Fibroblast of lung (primary cell): ENCODE measurements around the gene RUNX2. TPM values are rescaled to one million over a fixed set of nuclear protein-coding genes. Genes with fewer than 3 reads are reported as not detected.
A peak's percentile ranks its signal among the peaks of the same experiment; 100 is the strongest.

Experiments
- DNase-seq, 2 donors: peaks; one replicate each; pipeline versions ENCODE4 v3.0.0 to v3.0.0-alpha.2; 2010; ENCODE audit warnings: low read depth in 2 of 2
- H2AFZ ChIP-seq: 2 replicates; pipeline ENCODE4 v1.5.1; 2012; ENCODE audit warnings: low read length, control low read depth, inconsistent platforms
- H3K27ac ChIP-seq: 2 replicates; pipeline ENCODE4 v1.5.1; 2011; ENCODE audit warnings: low read length, control low read depth; ENCODE audit not compliant: insufficient read depth
- H3K27me3 ChIP-seq: 2 replicates; pipeline ENCODE4 v1.5.1; 2011; ENCODE audit warnings: mild to moderate bottlenecking, low read length; ENCODE audit not compliant: control insufficient read depth, insufficient read depth
- H3K36me3 ChIP-seq: 2 replicates; pipeline ENCODE4 v1.5.1; 2011; ENCODE audit warnings: low read length; ENCODE audit not compliant: control insufficient read depth, insufficient read depth
- H3K4me1 ChIP-seq: 2 replicates; pipeline ENCODE4 v1.5.1; 2011; ENCODE audit warnings: low read length; ENCODE audit not compliant: control insufficient read depth, insufficient read depth; ENCODE audit errors: extremely low read depth
- H3K4me2 ChIP-seq: 2 replicates; pipeline ENCODE4 v1.5.1; 2011; ENCODE audit warnings: low read length, control low read depth; ENCODE audit not compliant: insufficient read depth; ENCODE audit errors: extremely low read depth
- H3K4me3 ChIP-seq, 4 experiments: fragments of 200-600 bp in 1 of 4; sonication (generic) in 1 of 4; replicated peaks in 1 of 4; 2 replicates each; pipeline ENCODE4 v1.5.1; 2011 to 2016; ENCODE audit warnings: low read length in 4 of 4, low read depth in 3 of 4, mild to moderate bottlenecking in 3 of 4, control low read depth in 2 of 4, inconsistent platforms in 1 of 4, mixed read lengths in 1 of 4; ENCODE audit not compliant: insufficient read depth in 1 of 4; ENCODE audit errors: control extremely low read depth in 1 of 4
- H3K79me2 ChIP-seq: 2 replicates; pipeline ENCODE4 v1.5.1; 2012; ENCODE audit warnings: mild to moderate bottlenecking, low read length, inconsistent platforms; ENCODE audit not compliant: control insufficient read depth, insufficient read depth
- H3K9ac ChIP-seq: 2 replicates; pipeline ENCODE4 v1.5.1; 2011; ENCODE audit warnings: mild to moderate bottlenecking, low read length, control low read depth; ENCODE audit not compliant: insufficient read depth
- H3K9me3 ChIP-seq: 2 replicates; pipeline ENCODE4 v1.5.1; 2012; ENCODE audit warnings: low read depth, low read length; ENCODE audit not compliant: control insufficient read depth, insufficient read depth
- H4K20me1 ChIP-seq: 2 replicates; pipeline ENCODE4 v1.5.1; 2011; ENCODE audit warnings: low read length; ENCODE audit not compliant: control insufficient read depth, insufficient read depth; ENCODE audit errors: extremely low read depth
- EZH2 ChIP-seq: IDR thresholded peaks from 2 replicates; pipeline ENCODE4 v1.5.1; 2012; ENCODE audit warnings: low read length, control low read depth, mild to moderate bottlenecking; ENCODE audit errors: missing control alignments
- polyA plus RNA-seq, 2 donors: library from polyadenylated mRNA; depleted of rRNA in 1 of 2; stranded (reverse) in 1 of 2; unstranded in 1 of 2; fragments of >200 nt; gene quantifications; 2 replicates each; pipeline ENCODE4 v1.2.1, GENCODE V29; 2011 to 2012; ENCODE audit warnings: missing spikeins in 1 of 2
- total RNA-seq: library from RNA; depleted of rRNA; stranded (reverse); fragments of >200 nt; gene quantifications from 2 replicates; pipeline ENCODE4 v1.2.1, GENCODE V29; 2014
- TF ChIP-seq, protein P1 (sequence below), 2 donors: IDR thresholded peaks in 1 of 2; conservative IDR thresholded peaks in 1 of 2; 1 replicate in 1 of 2; 2 replicates in 1 of 2; pipeline ENCODE4 v1.5.1; 2011 to 2012; ENCODE audit warnings: low read length in 2 of 2, control low read depth in 1 of 2, inconsistent platforms in 1 of 2, low read depth in 1 of 2, mild to moderate bottlenecking in 1 of 2

RUNX2 gene
- total and polyA plus RNA-seq, 2 donors (not counting 1 experiment from before 2014, with no cell fraction given), result 2.5 to 4.5 TPM

DNA sequence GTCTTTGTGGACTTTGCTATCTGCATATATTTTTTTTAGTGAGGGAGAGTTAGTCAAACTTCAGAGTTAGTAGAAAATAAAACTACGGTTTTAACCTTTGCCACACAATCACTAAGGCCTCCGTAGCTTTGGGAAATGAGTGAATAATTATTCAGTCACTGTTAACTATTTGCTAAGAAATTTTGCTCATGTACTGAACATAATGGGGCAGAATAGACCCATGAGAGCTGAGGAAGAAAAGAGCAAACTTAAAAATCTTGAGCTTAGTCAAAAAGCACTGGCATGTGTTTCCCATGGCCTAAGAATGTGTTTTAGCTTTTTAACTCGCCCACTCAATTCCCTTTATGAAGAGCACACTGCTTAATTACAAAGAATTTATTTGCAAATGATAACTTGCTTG, 110.0 kb downstream of the RUNX2 start:
- Histone ChIP-seq H2AFZ (no peak overlapping the region), H3K9me3 (no peaks in the 10 kb centered on the region), H3K9ac (no peak overlapping the region), H3K36me3 (no peaks in the 10 kb centered on the region), H3K27ac (peak overlapping the region; percentile 78), H4K20me1 (no peaks in the 10 kb centered on the region), H3K4me2 (peak overlapping the region; percentile 87), H3K79me2 (peaks cover 15% of the 10 kb centered on the region), H3K27me3 (no peaks in the 10 kb centered on the region), H3K4me3 (no peak overlapping the region), H3K4me1 (peaks cover 37% of the 10 kb centered on the region)
- DNase-seq, result peak in 1 of 2 donors; percentile 41
- TF ChIP-seq EZH2, result no peak

DNA sequence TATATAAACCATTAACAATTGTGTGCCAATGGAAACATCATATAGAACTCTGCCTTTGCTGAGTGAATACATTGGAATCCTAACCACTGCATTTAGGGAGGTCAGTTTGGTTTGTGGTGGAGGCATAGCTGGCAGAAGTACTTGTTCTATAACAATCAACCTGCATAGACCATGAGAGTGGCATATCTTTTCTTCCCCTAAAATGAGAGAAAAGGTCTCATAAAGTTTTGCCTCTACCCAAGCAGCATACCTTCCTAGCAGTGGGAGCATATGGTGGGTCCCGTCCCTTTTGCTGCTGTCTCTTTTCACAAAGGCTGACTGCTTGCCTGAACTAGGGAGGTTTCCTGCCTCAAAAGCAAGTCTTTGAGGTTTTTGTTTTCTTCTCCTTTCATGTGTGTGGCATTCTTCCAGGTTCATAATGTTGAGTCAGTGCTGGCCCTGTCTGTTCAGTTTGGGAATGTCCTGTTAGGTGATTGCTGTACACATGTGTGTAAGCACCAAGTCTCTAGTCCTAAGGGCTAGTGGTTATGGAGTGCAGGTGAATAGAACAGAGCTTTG, 110.8 kb downstream of the RUNX2 start:
- DNase-seq, result peak; percentile 88 to 95
- H3K4me2 ChIP-seq, result no peak overlapping the region
- H3K9me3 ChIP-seq, result no peaks in the 10 kb centered on the region
- H3K27ac ChIP-seq, result peak overlapping the region; percentile 78
- H3K27me3 ChIP-seq, result no peaks in the 10 kb centered on the region
- peaks cover 33% of the 10 kb centered on the region for H3K4me1 ChIP-seq
- TF ChIP-seq, protein P1, sequence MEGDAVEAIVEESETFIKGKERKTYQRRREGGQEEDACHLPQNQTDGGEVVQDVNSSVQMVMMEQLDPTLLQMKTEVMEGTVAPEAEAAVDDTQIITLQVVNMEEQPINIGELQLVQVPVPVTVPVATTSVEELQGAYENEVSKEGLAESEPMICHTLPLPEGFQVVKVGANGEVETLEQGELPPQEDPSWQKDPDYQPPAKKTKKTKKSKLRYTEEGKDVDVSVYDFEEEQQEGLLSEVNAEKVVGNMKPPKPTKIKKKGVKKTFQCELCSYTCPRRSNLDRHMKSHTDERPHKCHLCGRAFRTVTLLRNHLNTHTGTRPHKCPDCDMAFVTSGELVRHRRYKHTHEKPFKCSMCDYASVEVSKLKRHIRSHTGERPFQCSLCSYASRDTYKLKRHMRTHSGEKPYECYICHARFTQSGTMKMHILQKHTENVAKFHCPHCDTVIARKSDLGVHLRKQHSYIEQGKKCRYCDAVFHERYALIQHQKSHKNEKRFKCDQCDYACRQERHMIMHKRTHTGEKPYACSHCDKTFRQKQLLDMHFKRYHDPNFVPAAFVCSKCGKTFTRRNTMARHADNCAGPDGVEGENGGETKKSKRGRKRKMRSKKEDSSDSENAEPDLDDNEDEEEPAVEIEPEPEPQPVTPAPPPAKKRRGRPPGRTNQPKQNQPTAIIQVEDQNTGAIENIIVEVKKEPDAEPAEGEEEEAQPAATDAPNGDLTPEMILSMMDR (conservative IDR thresholded peaks at IDR 0.05 in 1 of 2, IDR thresholded peaks at IDR 0.05 in 1 of 2; ENCODE audit: low read depth in 1 of 2, low read length in 2 of 2), result no peak
- no peak for TF ChIP-seq EZH2
- H2AFZ ChIP-seq, result no peak overlapping the region
- H4K20me1 ChIP-seq, result no peaks in the 10 kb centered on the region
- peaks cover 15% of the 10 kb centered on the region for H3K79me2 ChIP-seq
- H3K36me3 ChIP-seq, result no peaks in the 10 kb centered on the region
- no peak overlapping the region for H3K9ac ChIP-seq
- no peak overlapping the region for H3K4me3 ChIP-seq

DNA sequence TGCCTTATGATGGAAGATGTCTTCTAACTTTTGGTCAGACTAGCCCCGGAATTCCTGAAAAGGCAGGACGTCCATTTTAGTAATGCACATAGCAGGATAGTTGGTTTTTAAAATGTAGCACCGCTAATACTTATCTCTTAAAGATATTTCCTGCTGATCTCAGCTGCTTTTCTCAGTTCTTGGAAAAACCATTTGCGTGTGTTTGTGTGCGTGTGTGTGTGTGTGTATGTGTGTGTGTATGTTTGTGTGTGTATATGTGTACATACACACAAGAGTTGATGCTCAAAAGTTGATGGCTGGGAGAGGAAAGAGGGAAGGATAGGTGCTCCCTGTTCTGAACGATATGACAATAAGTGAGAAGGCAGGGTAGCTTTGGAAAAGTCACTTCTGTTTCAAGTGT, 111.3 kb downstream of the RUNX2 start:
- Histone ChIP-seq H3K27ac (no peak overlapping the region), H3K79me2 (peaks cover 15% of the 10 kb centered on the region), H3K4me2 (no peak overlapping the region), H2AFZ (no peak overlapping the region), H3K27me3 (no peaks in the 10 kb centered on the region), H3K4me3 (no peak overlapping the region), H3K36me3 (no peaks in the 10 kb centered on the region), H3K4me1 (peaks cover 30% of the 10 kb centered on the region), H3K9me3 (no peaks in the 10 kb centered on the region), H4K20me1 (no peaks in the 10 kb centered on the region), H3K9ac (no peak overlapping the region)
- TF ChIP-seq EZH2, result no peak
- TF ChIP-seq, protein P1 (conservative IDR thresholded peaks at IDR 0.05 in 1 of 2, IDR thresholded peaks at IDR 0.05 in 1 of 2; ENCODE audit: low read depth in 1 of 2, low read length in 2 of 2), result no peak
- DNase-seq, result no peak
